ENCODE results near the gene SIVA1.

Gene SIVA1

GRCh38 chr14:104734991-104735779, 17.8 kb upstream of the SIVA1 start:
- ATAC-seq (ENCODE audit: insufficient read depth, low read depth) (no peak), DNase-seq (no peak)
- H3K36me3 ChIP-seq (ENCODE audit: insufficient read depth, low read length), result no peaks in the 10 kb centered on the region
- TF ChIP-seq CTCF (IDR thresholded peaks at IDR 0.05; ENCODE audit: borderline replicate concordance, extremely low read depth, low read length, poor library complexity, severe bottlenecking), result no peak
- TF ChIP-seq EZH2 (IDR thresholded peaks at IDR 0.05; ENCODE audit: borderline replicate concordance, low read depth, low read length, severe bottlenecking), result no peak
- no peak overlapping the region for H3K9ac ChIP-seq (ENCODE audit: low read depth, low read length)
- no peak overlapping the region for H3K27ac ChIP-seq (ENCODE audit: low read length)
- H3K79me2 ChIP-seq (ENCODE audit: insufficient read depth, low read length), result no peaks in the 10 kb centered on the region
- no peaks in the 10 kb centered on the region; the same call in 1 of the 2 replicates for H4K20me1 ChIP-seq (ENCODE audit: insufficient read depth, low read length)
- H3K27me3 ChIP-seq (ENCODE audit: insufficient read depth, low read length, poor library complexity), result no peaks in the 10 kb centered on the region
- H3K9me3 ChIP-seq (ENCODE audit: insufficient read depth, low read length, severe bottlenecking), result no peaks in the 10 kb centered on the region
- H3K4me1 ChIP-seq (ENCODE audit: insufficient read depth, low read length), result no peaks in the 10 kb centered on the region
- no peak overlapping the region for H3K4me2 ChIP-seq (ENCODE audit: insufficient read depth, low read length)
- no peak overlapping the region for H2AFZ ChIP-seq (ENCODE audit: low read depth, low read length)
- no peak overlapping the region for H3K4me3 ChIP-seq (ENCODE audit: low read depth in 1 of 2, low read length in 2 of 2)

- DNase-seq (no peak), ATAC-seq (ENCODE audit: insufficient read depth, low read depth) (no peak)
- Histone ChIP-seq H3K9ac (ENCODE audit: low read depth, low read length) (no peak overlapping the region), H3K79me2 (ENCODE audit: insufficient read depth, low read length) (no peaks in the 10 kb centered on the region), H3K9me3 (ENCODE audit: insufficient read depth, low read length, severe bottlenecking) (no peaks in the 10 kb centered on the region), H3K27ac (ENCODE audit: low read length) (no peak overlapping the region), H3K4me3 (ENCODE audit: low read depth in 1 of 2, low read length in 2 of 2) (no peak overlapping the region), H4K20me1 (ENCODE audit: insufficient read depth, low read length) (no peaks in the 10 kb centered on the region; the same call in 1 of the 2 replicates), H3K4me1 (ENCODE audit: insufficient read depth, low read length) (no peaks in the 10 kb centered on the region), H3K36me3 (ENCODE audit: insufficient read depth, low read length) (no peaks in the 10 kb centered on the region), H3K27me3 (ENCODE audit: insufficient read depth, low read length, poor library complexity) (no peaks in the 10 kb centered on the region), H2AFZ (ENCODE audit: low read depth, low read length) (no peak overlapping the region), H3K4me2 (ENCODE audit: insufficient read depth, low read length) (no peak overlapping the region)
- TF ChIP-seq EZH2 (IDR thresholded peaks at IDR 0.05; ENCODE audit: borderline replicate concordance, low read depth, low read length, severe bottlenecking), result no peak
- no peak for TF ChIP-seq CTCF (IDR thresholded peaks at IDR 0.05; ENCODE audit: borderline replicate concordance, extremely low read depth, low read length, poor library complexity, severe bottlenecking)
These were observed 16.9 kb upstream of the SIVA1 start for GRCh38 chr14:104735830-104736642.

- Histone ChIP-seq H2AFZ (ENCODE audit: low read depth, low read length) (no peak overlapping the region), H3K9ac (ENCODE audit: low read depth, low read length) (no peak overlapping the region), H3K4me2 (ENCODE audit: insufficient read depth, low read length) (no peak overlapping the region), H3K27me3 (ENCODE audit: insufficient read depth, low read length, poor library complexity) (no peaks in the 10 kb centered on the region), H3K36me3 (ENCODE audit: insufficient read depth, low read length) (no peaks in the 10 kb centered on the region), H4K20me1 (ENCODE audit: insufficient read depth, low read length) (peaks cover 3% of the 10 kb centered on the region; the same call in 1 of the 2 replicates), H3K4me3 (ENCODE audit: low read depth in 1 of 2, low read length in 2 of 2) (no peak overlapping the region), H3K9me3 (ENCODE audit: insufficient read depth, low read length, severe bottlenecking) (no peaks in the 10 kb centered on the region), H3K79me2 (ENCODE audit: insufficient read depth, low read length) (no peaks in the 10 kb centered on the region), H3K27ac (ENCODE audit: low read length) (no peak overlapping the region), H3K4me1 (ENCODE audit: insufficient read depth, low read length) (no peaks in the 10 kb centered on the region)
- TF ChIP-seq EZH2 (IDR thresholded peaks at IDR 0.05; ENCODE audit: borderline replicate concordance, low read depth, low read length, severe bottlenecking), result no peak
- no peak for TF ChIP-seq CTCF (IDR thresholded peaks at IDR 0.05; ENCODE audit: borderline replicate concordance, extremely low read depth, low read length, poor library complexity, severe bottlenecking)
- no peak for DNase-seq
- ATAC-seq (ENCODE audit: insufficient read depth, low read depth), result no peak
These were observed 14.4 kb upstream of the SIVA1 start for GRCh38 chr14:104738375-104739019.

Measured in DND-41 (cell line).